ENCODE results near the gene LRRC75A. TPM values are rescaled to one million over a fixed set of nuclear protein-coding genes. Genes with fewer than 3 reads are reported as not detected.
A peak's percentile ranks its signal among the peaks of the same experiment; 100 is the strongest.

Gene LRRC75A
- total and polyA plus RNA-seq, 2 experiments from 2014 or later, result 10.7 to 18.0 TPM

- no peak overlapping the region for H3K4me3 ChIP-seq
- H3K27me3 ChIP-seq, result no peaks in the 10 kb centered on the region
- H3K4me2 ChIP-seq, result no peak overlapping the region
- H4K20me1 ChIP-seq (ENCODE audit: insufficient read depth, poor library complexity, severe bottlenecking), result no peaks in the 10 kb centered on the region
- no peaks in the 10 kb centered on the region for H3K9me3 ChIP-seq (ENCODE audit: low read depth)
- no peaks in the 10 kb centered on the region for H3K9me2 ChIP-seq (replicated peaks; ENCODE audit: insufficient read depth)
- H3K4me1 ChIP-seq (ENCODE audit: insufficient read depth), result peaks cover 32% of the 10 kb centered on the region
- H3K36me3 ChIP-seq (replicated peaks; ENCODE audit: insufficient read depth, low read depth), result no peaks in the 10 kb centered on the region
- DNase-seq (ENCODE audit: low spot score), result no peak
- TF ChIP-seq CTCF (IDR thresholded peaks at IDR 0.05; ENCODE audit: poor library complexity) (no peak), EZH2 (IDR thresholded peaks at IDR 0.05; ENCODE audit: borderline replicate concordance) (no peak), EZH2phosphoT487 (IDR thresholded peaks at IDR 0.05; ENCODE audit: low read depth, severe bottlenecking, unreplicated experiment) (no peak)
- H2AFZ ChIP-seq, result no peak overlapping the region
- 90% methylated on average over 2 of the region's 2 CpGs for WGBS (ENCODE audit: low lambda C conversion rate, missing lambda C conversion rate)
- peaks cover 34% of the 10 kb centered on the region for H3K79me2 ChIP-seq
- peak overlapping the region; percentile 46 for H3K27ac ChIP-seq
Observed at GRCh38 chr17:16479264-16479663, 12.7 kb downstream of the LRRC75A start.

- TF ChIP-seq EZH2phosphoT487 (IDR thresholded peaks at IDR 0.05; ENCODE audit: low read depth, severe bottlenecking, unreplicated experiment) (no peak), CTCF (IDR thresholded peaks at IDR 0.05; ENCODE audit: poor library complexity) (no peak), EZH2 (IDR thresholded peaks at IDR 0.05; ENCODE audit: borderline replicate concordance) (no peak)
- no peak overlapping the region for H3K4me3 ChIP-seq
- H3K79me2 ChIP-seq, result peaks cover 30% of the 10 kb centered on the region
- no peaks in the 10 kb centered on the region for H3K9me3 ChIP-seq (ENCODE audit: low read depth)
- peak overlapping the region; percentile 46 for H3K27ac ChIP-seq
- no peaks in the 10 kb centered on the region for H3K9me2 ChIP-seq (replicated peaks; ENCODE audit: insufficient read depth)
- 77% methylated on average over 6 of the region's 6 CpGs for WGBS (ENCODE audit: low lambda C conversion rate, missing lambda C conversion rate)
- no peak overlapping the region for H2AFZ ChIP-seq
- no peaks in the 10 kb centered on the region for H3K27me3 ChIP-seq
- no peak overlapping the region for H3K4me2 ChIP-seq
- H3K36me3 ChIP-seq (replicated peaks; ENCODE audit: insufficient read depth, low read depth), result no peaks in the 10 kb centered on the region
- H4K20me1 ChIP-seq (ENCODE audit: insufficient read depth, poor library complexity, severe bottlenecking), result no peaks in the 10 kb centered on the region
- no peak for DNase-seq (ENCODE audit: low spot score)
- peaks cover 26% of the 10 kb centered on the region for H3K4me1 ChIP-seq (ENCODE audit: insufficient read depth)
Observed at GRCh38 chr17:16478649-16479048, 13.3 kb downstream of the LRRC75A start.

- H3K79me2 ChIP-seq, result peaks cover 25% of the 10 kb centered on the region
- no peaks in the 10 kb centered on the region for H3K36me3 ChIP-seq (replicated peaks; ENCODE audit: insufficient read depth, low read depth)
- H3K9me2 ChIP-seq (replicated peaks; ENCODE audit: insufficient read depth), result no peaks in the 10 kb centered on the region
- peak overlapping the region; percentile 40 for H3K4me2 ChIP-seq
- no peak for DNase-seq (ENCODE audit: low spot score)
- peaks cover 24% of the 10 kb centered on the region for H3K4me1 ChIP-seq (ENCODE audit: insufficient read depth)
- H3K27ac ChIP-seq, result peak overlapping the region; percentile 65
- TF ChIP-seq EZH2 (IDR thresholded peaks at IDR 0.05; ENCODE audit: borderline replicate concordance) (no peak), CTCF (IDR thresholded peaks at IDR 0.05; ENCODE audit: poor library complexity) (no peak), EZH2phosphoT487 (IDR thresholded peaks at IDR 0.05; ENCODE audit: low read depth, severe bottlenecking, unreplicated experiment) (no peak)
- H3K9me3 ChIP-seq (ENCODE audit: low read depth), result no peaks in the 10 kb centered on the region
- H2AFZ ChIP-seq, result no peak overlapping the region
- H4K20me1 ChIP-seq (ENCODE audit: insufficient read depth, poor library complexity, severe bottlenecking), result no peaks in the 10 kb centered on the region
- H3K27me3 ChIP-seq, result no peaks in the 10 kb centered on the region
- H3K4me3 ChIP-seq, result no peak overlapping the region
- WGBS (ENCODE audit: low lambda C conversion rate, missing lambda C conversion rate), result 62% methylated on average over 6 of the region's 8 CpGs
Observed at GRCh38 chr17:16477666-16478065, 14.3 kb downstream of the LRRC75A start.

- peak; percentile 63 for DNase-seq (ENCODE audit: low spot score)
- H3K27ac ChIP-seq, result peak overlapping the region; percentile 65
Observed at GRCh38 chr17:16477255-16477654, 14.7 kb downstream of the LRRC75A start.

More at GRCh38 chr17:16477255-16477654, 14.7 kb downstream of the LRRC75A start:
- 63% methylated on average over 5 of the region's 5 CpGs for WGBS (ENCODE audit: low lambda C conversion rate, missing lambda C conversion rate)
- Histone ChIP-seq H3K4me2 (peak overlapping the region; percentile 40), H3K4me1 (ENCODE audit: insufficient read depth) (peaks cover 24% of the 10 kb centered on the region), H3K27me3 (no peaks in the 10 kb centered on the region), H3K36me3 (replicated peaks; ENCODE audit: insufficient read depth, low read depth) (no peaks in the 10 kb centered on the region), H3K9me3 (ENCODE audit: low read depth) (no peaks in the 10 kb centered on the region), H3K4me3 (no peak overlapping the region), H2AFZ (no peak overlapping the region), H3K9me2 (replicated peaks; ENCODE audit: insufficient read depth) (no peaks in the 10 kb centered on the region), H3K79me2 (peaks cover 23% of the 10 kb centered on the region), H4K20me1 (ENCODE audit: insufficient read depth, poor library complexity, severe bottlenecking) (no peaks in the 10 kb centered on the region)
- TF ChIP-seq EZH2phosphoT487 (IDR thresholded peaks at IDR 0.05; ENCODE audit: low read depth, severe bottlenecking, unreplicated experiment) (no peak), EZH2 (IDR thresholded peaks at IDR 0.05; ENCODE audit: borderline replicate concordance) (no peak), CTCF (IDR thresholded peaks at IDR 0.05; ENCODE audit: poor library complexity) (no peak)
